Measurements from ENCODE around the gene NTN1. TPM values are rescaled to one million over a fixed set of nuclear protein-coding genes. Genes with fewer than 3 reads are reported as not detected.

The NTN1 gene
- total RNA-seq, 1 experiment from 2014 or later: 4.2 TPM

GRCh38 chr17:9162275-9162985, 141.1 kb downstream of the NTN1 start:
- ChIA-PET CTCF (no interaction called here), POLR2A (no interaction called here), RAD21 (ENCODE audit: low non-redundant PET in 1 of 2, low total read pairs in 2 of 2, uncharacterized antibody in 2 of 2, unreplicated experiment in 2 of 2) (no interaction called here)
- intact Hi-C loops (cut with micrococcal nuclease): no loop called here
- Histone ChIP-seq H3K27ac (ENCODE audit: low read depth, low read length) (no peak overlapping the region), H3K36me3 (ENCODE audit: control insufficient read depth in 1 of 2, insufficient read depth in 2 of 2, low read length in 2 of 2) (no peaks in the 10 kb centered on the region), H3K9ac (ENCODE audit: low read length) (no peak overlapping the region), H3K4me3 (replicated peaks in 1 of 2; ENCODE audit: low read depth in 1 of 2, low read length in 2 of 2) (no peak overlapping the region), H3K9me3 (ENCODE audit: control insufficient read depth in 1 of 2, insufficient read depth in 1 of 2, low read depth in 1 of 2, low read length in 2 of 2) (no peaks in the 10 kb centered on the region), H3K4me1 (ENCODE audit: control insufficient read depth in 1 of 2, insufficient read depth in 2 of 2, low read length in 2 of 2) (peaks cover 0 to 14% of the 10 kb centered on the region in 2 experiments; a peak in 1 of 4 replicates), H3K79me2 (ENCODE audit: insufficient read depth, low read length) (no peaks in the 10 kb centered on the region), H3K27me3 (ENCODE audit: insufficient read depth, low read length) (no peaks in the 10 kb centered on the region), H2AFZ (ENCODE audit: low read depth, low read length, poor library complexity, severe bottlenecking) (no peak overlapping the region), H3K4me2 (ENCODE audit: low read length) (peak overlapping the region; percentile 27; the same call in 1 of the 2 replicates), H3K9me2 (ENCODE audit: insufficient read depth) (no peaks in the 10 kb centered on the region), H4K20me1 (ENCODE audit: insufficient read depth) (no peaks in the 10 kb centered on the region)
- DNase-seq (ENCODE audit: low read depth, low spot score) (no peak), ATAC-seq (peak; percentile 91)
- no peak for TF ChIP-seq POLR2AphosphoS5 (IDR thresholded peaks at IDR 0.05; ENCODE audit: low read depth, low read length)
- no peak for TF ChIP-seq ZNF274 (IDR thresholded peaks at IDR 0.05; ENCODE audit: low read depth, low read length)
- TF ChIP-seq FOSL1 (IDR thresholded peaks at IDR 0.05; ENCODE audit: low read depth): no peak
- peak in 2 of 3 experiments; percentile 60 to 68; a peak in 4 of 6 replicates for TF ChIP-seq CTCF (IDR thresholded peaks at IDR 0.05 in 2 of 3, conservative IDR thresholded peaks at IDR 0.05 in 1 of 3; ENCODE audit: borderline replicate concordance in 1 of 3, insufficient read depth in 1 of 3, low read depth in 2 of 3, low read length in 2 of 3)
- peak; percentile 20; the same call in 1 of the 2 replicates for TF ChIP-seq RAD21 (IDR thresholded peaks at IDR 0.05; ENCODE audit: low read depth)
- no TSS peak for BruUV-seq (replicated peaks)

DNA sequence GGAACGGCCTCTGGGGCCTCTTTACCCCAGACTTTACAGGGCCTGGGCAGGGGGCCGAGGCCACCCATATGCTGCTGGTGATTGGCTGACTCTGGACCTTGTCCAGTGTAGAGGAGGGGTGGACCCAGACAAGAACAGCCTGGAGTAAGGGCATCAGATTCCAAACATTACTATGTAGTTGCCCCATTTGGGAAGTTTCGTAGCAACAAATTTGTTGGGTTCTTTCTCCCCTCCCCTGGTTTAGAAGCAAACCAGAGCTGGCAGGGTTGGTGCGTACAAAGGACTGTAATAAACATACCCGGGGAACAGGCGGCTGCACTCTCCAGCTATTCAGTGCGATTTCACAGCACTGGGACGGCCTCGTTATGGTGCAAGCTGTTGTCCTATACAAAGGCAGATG, 145.5 kb downstream of the NTN1 start:
- Histone ChIP-seq H2AFZ (ENCODE audit: low read depth, low read length, poor library complexity, severe bottlenecking) (no peak overlapping the region), H3K4me1 (ENCODE audit: control insufficient read depth in 1 of 2, insufficient read depth in 2 of 2, low read length in 2 of 2) (peaks cover 0 to 23% of the 10 kb centered on the region in 2 experiments; a peak in 2 of 4 replicates), H3K4me3 (replicated peaks in 1 of 2; ENCODE audit: low read depth in 1 of 2, low read length in 2 of 2) (no peak overlapping the region), H3K79me2 (ENCODE audit: insufficient read depth, low read length) (no peaks in the 10 kb centered on the region), H3K9me3 (ENCODE audit: control insufficient read depth in 1 of 2, insufficient read depth in 1 of 2, low read depth in 1 of 2, low read length in 2 of 2) (no peaks in the 10 kb centered on the region), H3K9ac (ENCODE audit: low read length) (no peak overlapping the region), H3K27ac (ENCODE audit: low read depth, low read length) (no peak overlapping the region), H3K27me3 (ENCODE audit: insufficient read depth, low read length) (no peaks in the 10 kb centered on the region), H3K36me3 (ENCODE audit: control insufficient read depth in 1 of 2, insufficient read depth in 2 of 2, low read length in 2 of 2) (no peaks in the 10 kb centered on the region), H3K4me2 (ENCODE audit: low read length) (no peak overlapping the region), H4K20me1 (ENCODE audit: insufficient read depth) (no peaks in the 10 kb centered on the region), H3K9me2 (ENCODE audit: insufficient read depth) (no peaks in the 10 kb centered on the region)
- ChIA-PET POLR2A (no interaction called here), RAD21 (ENCODE audit: low non-redundant PET in 1 of 2, low total read pairs in 2 of 2, uncharacterized antibody in 2 of 2, unreplicated experiment in 2 of 2) (no interaction called here), CTCF (no interaction called here)
- no peak for ATAC-seq
- intact Hi-C loops (cut with micrococcal nuclease): no loop called here
- no peak for DNase-seq (ENCODE audit: low read depth, low spot score)
- TF ChIP-seq ATF3 (IDR thresholded peaks at IDR 0.05) (no peak), JUND (IDR thresholded peaks at IDR 0.05) (no peak), RAD21 (IDR thresholded peaks at IDR 0.05; ENCODE audit: low read depth) (no peak), POLR2AphosphoS5 (IDR thresholded peaks at IDR 0.05; ENCODE audit: low read depth, low read length) (no peak), CBX3 (IDR thresholded peaks at IDR 0.05; ENCODE audit: low read depth) (no peak)
- no TSS peak for BruUV-seq (replicated peaks)

Data from HCT116 (cell line).